Fibroblast of the aortic adventitia (primary cell): ENCODE measurements around the gene HRH4. TPM values are rescaled to one million over a fixed set of nuclear protein-coding genes. Genes with fewer than 3 reads are reported as not detected.

Source experiments
- DNase-seq: peaks from one replicate; pipeline ENCODE4 v3.0.0-alpha.2; 2010; ENCODE audit warnings: low read depth
- H3K4me3 ChIP-seq: 2 replicates; pipeline ENCODE4 v1.5.1; 2011; ENCODE audit warnings: low read depth, mild to moderate bottlenecking, control low read depth, low read length, moderate library complexity
- CTCF ChIP-seq: IDR thresholded peaks from 2 replicates; pipeline ENCODE4 v1.5.1; 2011; ENCODE audit warnings: mild to moderate bottlenecking, low read length, control low read depth, inconsistent platforms; ENCODE audit not compliant: insufficient read depth
- total RNA-seq: library from RNA; depleted of rRNA; stranded (reverse); fragments of >200 nt; gene quantifications from 2 replicates; pipeline ENCODE4 v1.2.3, GENCODE V29; 2012; ENCODE audit warnings: low replicate concordance

The HRH4 gene
- total RNA-seq, 1 donor, result under 0.01 TPM

- peak; percentile 71 for DNase-seq
- no peak for TF ChIP-seq CTCF
These were observed 33.8 kb upstream of the HRH4 start, which contains the start of gene IMPACT for GRCh38 chr18:24426398-24427294. Gene IMPACT, plus strand, starts transcription at chr18:24426670. Its CDS starts 87 bp downstream, at chr18:24426757.

GRCh38 chr18:24427484-24427883, 33.0 kb upstream of the HRH4 start:
- peak; percentile 11 for DNase-seq
- no peak for TF ChIP-seq CTCF
- peak overlapping the region; percentile 77 for H3K4me3 ChIP-seq

More at GRCh38 chr18:24426398-24427294, 33.8 kb upstream of the HRH4 start, which contains the start of gene IMPACT:
- H3K4me3 ChIP-seq, result peak within 1 kb of the TSS; percentile 77

- no peak overlapping the region for H3K4me3 ChIP-seq
- TF ChIP-seq CTCF, result no peak
- no peak for DNase-seq
These were observed 31.7 kb upstream of the HRH4 start for GRCh38 chr18:24428709-24429108.

- H3K4me3 ChIP-seq, result no peak overlapping the region
- DNase-seq, result no peak
- no peak for TF ChIP-seq CTCF
These were observed 31.2 kb upstream of the HRH4 start for GRCh38 chr18:24429188-24429587.

GRCh38 chr18:24432618-24433017, 27.8 kb upstream of the HRH4 start:
- DNase-seq, result no peak
- TF ChIP-seq CTCF, result no peak
- no peak overlapping the region for H3K4me3 ChIP-seq

- no peak for TF ChIP-seq CTCF
- DNase-seq, result no peak
- H3K4me3 ChIP-seq, result no peak overlapping the region
These were observed 23.5 kb upstream of the HRH4 start for GRCh38 chr18:24436939-24437338.
